H9 (cell line): ENCODE data around the gene NSG1. TPM values are rescaled to one million over a fixed set of nuclear protein-coding genes. Genes with fewer than 3 reads are reported as not detected.

Source experiments
- total RNA-seq: library from RNA; stranded (reverse); gene quantifications from 2 replicates; pipeline ENCODE4 v1.2.1, GENCODE V29; 2021

Gene NSG1
- total RNA-seq, 1 experiment from 2014 or later: 9.3 TPM

Other genes starting within 250 kb of the NSG1 start
- gene OTOP1, start 160.2 kb upstream of the NSG1 start, total RNA-seq: not detected in 2 replicates
- 19.8 and 21.5 TPM in 2 replicates for gene TMEM128, start 138.9 kb upstream of the NSG1 start, total RNA-seq
- gene LYAR, start 96.9 kb upstream of the NSG1 start, total RNA-seq: 47.0 and 50.9 TPM in 2 replicates
- gene ZBTB49, start 96.9 kb upstream of the NSG1 start, total RNA-seq: 6.7 and 8.7 TPM in 2 replicates
- 20.9 and 23.5 TPM in 2 replicates for gene STX18, start 154.9 kb downstream of the NSG1 start, total RNA-seq